IMR-90 (cell line): Measurements from ENCODE around the gene CLCN5. TPM values are rescaled to one million over a fixed set of nuclear protein-coding genes. Genes with fewer than 3 reads are reported as not detected.

ENCODE experiments used
- ATAC-seq: fragments of 200-7000 bp; cut with Tn5 transposase; 2 replicates; pipeline ENCODE4 v1.9.1; 2020; ENCODE audit warnings: low read depth, mild to moderate bottlenecking, moderate library complexity
- BruUV-seq: library from RNA; stranded (reverse); fragments of 400-500 nt; replicated peaks from 2 replicates; lab custom pipeline; 2021; lab: Mats Ljungman, UMichigan
- CTCF ChIA-PET: fragments of 300-600 bp; formaldehyde crosslinking; extraction: SDS; loops from one replicate; lab custom pipeline; 2021; ENCODE audit warnings: antibody characterized with exemption; lab: Yijun Ruan, JAX
- POLR2A ChIA-PET: fragments of 300-600 bp; sonication (Branson Sonifier 250); formaldehyde crosslinking; loops from one replicate; lab custom pipeline; 2022; ENCODE audit warnings: antibody characterized with exemption; ENCODE audit not compliant: unreplicated experiment; lab: Charles Lee
- DNase-seq: peaks from one replicate; pipeline ENCODE4 v3.0.0; 2013
- H2AFZ ChIP-seq: replicated peaks from 2 replicates; pipeline ENCODE3; 2013; ENCODE audit warnings: low read length, mild to moderate bottlenecking; ENCODE audit not compliant: poor library complexity
- H2AK5ac ChIP-seq: 2 replicates; pipeline ENCODE4 v1.6.1; 2013; ENCODE audit warnings: low read depth, low read length, inconsistent platforms
- H2AK9ac ChIP-seq: replicated peaks from 2 replicates; pipeline ENCODE3; 2013; ENCODE audit warnings: mild to moderate bottlenecking, low read depth, low read length, moderate library complexity; ENCODE audit not compliant: poor library complexity
- H2BK120ac ChIP-seq: 2 replicates; pipeline ENCODE4 v1.6.1; 2013; ENCODE audit warnings: low read depth, low read length, inconsistent platforms
- H2BK15ac ChIP-seq: 3 replicates; pipeline ENCODE4 v1.6.1; 2013; ENCODE audit warnings: low read depth, low read length, inconsistent platforms
- H2BK20ac ChIP-seq: 2 replicates; pipeline ENCODE4 v1.6.1; 2013; ENCODE audit warnings: low read depth, mild to moderate bottlenecking, inconsistent platforms, low read length, moderate library complexity
- H2BK5ac ChIP-seq: 2 replicates; pipeline ENCODE4 v1.6.1; 2013; ENCODE audit warnings: mild to moderate bottlenecking, low read depth, low read length, inconsistent platforms; ENCODE audit not compliant: poor library complexity, severe bottlenecking
- H3K14ac ChIP-seq: replicated peaks from 2 replicates; pipeline ENCODE4 v1.6.1; 2013; ENCODE audit warnings: low read depth, low read length, inconsistent platforms
- H3K18ac ChIP-seq: 2 replicates; pipeline ENCODE4 v1.6.1; 2013; ENCODE audit warnings: low read depth, low read length, control low read depth
- H3K23ac ChIP-seq: 2 replicates; pipeline ENCODE4 v1.6.1; 2013; ENCODE audit warnings: low read depth, low read length, inconsistent platforms
- H3K27ac ChIP-seq: 2 replicates; pipeline ENCODE4 v1.5.1; 2013; ENCODE audit warnings: mild to moderate bottlenecking, control low read depth, low read length; ENCODE audit not compliant: insufficient read depth
- H3K27me3 ChIP-seq: 2 replicates; pipeline ENCODE4 v1.6.1; 2013; ENCODE audit warnings: low read length; ENCODE audit not compliant: control insufficient read depth, insufficient read depth
- H3K36me3 ChIP-seq: 2 replicates; pipeline ENCODE4 v1.6.1; 2013; ENCODE audit warnings: low read length, mixed read lengths; ENCODE audit not compliant: control insufficient read depth, insufficient read depth
- H3K4ac ChIP-seq: 2 replicates; pipeline ENCODE4 v1.6.1; 2013; ENCODE audit warnings: low read depth, low read length, inconsistent platforms
- H3K4me1 ChIP-seq: 2 replicates; pipeline ENCODE4 v1.6.1; 2013; ENCODE audit warnings: low read length, mixed read lengths; ENCODE audit not compliant: control insufficient read depth, insufficient read depth
- H3K4me2 ChIP-seq: 2 replicates; pipeline ENCODE4 v1.6.1; 2013; ENCODE audit warnings: low read depth, mild to moderate bottlenecking, control low read depth, low read length, moderate library complexity
- H3K4me3 ChIP-seq: 2 replicates; pipeline ENCODE4 v1.5.1; 2013; ENCODE audit warnings: low read depth, mild to moderate bottlenecking, control low read depth, low read length, moderate library complexity; ENCODE audit not compliant: insufficient read depth
- H3K56ac ChIP-seq: 2 replicates; pipeline ENCODE4 v1.6.1; 2013; ENCODE audit warnings: low read length, inconsistent platforms; ENCODE audit not compliant: insufficient read depth; ENCODE audit errors: extremely low read depth
- H3K79me1 ChIP-seq, 2 experiments: 2 replicates each; pipeline ENCODE4 v1.6.1; 2013; ENCODE audit warnings: low read length in 2 of 2, inconsistent platforms in 1 of 2, low read depth in 1 of 2
- H3K9ac ChIP-seq: 2 replicates; pipeline ENCODE4 v1.6.1; 2013; ENCODE audit warnings: low read depth, low read length, control low read depth
- H3K9me1 ChIP-seq: 2 replicates; pipeline ENCODE4 v1.6.1; 2013; ENCODE audit warnings: low read length, inconsistent platforms; ENCODE audit not compliant: insufficient read depth
- H3K9me3 ChIP-seq: 2 replicates; pipeline ENCODE4 v1.6.1; 2013; ENCODE audit warnings: low read length; ENCODE audit not compliant: control insufficient read depth, insufficient read depth
- H4K20me1 ChIP-seq: 2 replicates; pipeline ENCODE4 v1.6.1; 2013; ENCODE audit warnings: low read length, inconsistent platforms; ENCODE audit not compliant: insufficient read depth
- H4K5ac ChIP-seq: 2 replicates; pipeline ENCODE4 v1.6.1; 2013; ENCODE audit warnings: mild to moderate bottlenecking, low read depth, low read length, control low read depth
- H4K8ac ChIP-seq, 2 experiments: 2 replicates each; pipeline ENCODE4 v1.6.1; 2013; ENCODE audit warnings: low read depth in 2 of 2, low read length in 2 of 2, control low read depth in 1 of 2, inconsistent platforms in 1 of 2
- H4K91ac ChIP-seq: 2 replicates; pipeline ENCODE4 v1.6.1; 2013; ENCODE audit warnings: low read depth, low read length, inconsistent platforms; ENCODE audit not compliant: insufficient read depth
- BHLHE40 ChIP-seq: fragments of 150-350 bp; IDR thresholded peaks from 2 replicates; pipeline ENCODE4 v1.6.1; 2016; ENCODE audit warnings: mild to moderate bottlenecking, low read depth, low read length
- CEBPB ChIP-seq: IDR thresholded peaks from 2 replicates; pipeline ENCODE4 v1.6.1; 2012; ENCODE audit warnings: low read depth, low read length, improper control_type of control experiment
- CHD1 ChIP-seq: IDR thresholded peaks from 2 replicates; pipeline ENCODE4 v1.6.1; 2012; ENCODE audit warnings: low read depth, low read length, improper control_type of control experiment
- FOS ChIP-seq: fragments of 150-350 bp; IDR thresholded peaks from 2 replicates; pipeline ENCODE4 v1.6.1; 2016; ENCODE audit warnings: low read depth, low read length
- MAFK ChIP-seq: IDR thresholded peaks from 2 replicates; pipeline ENCODE4 v1.6.1; 2012; ENCODE audit warnings: low read depth, low read length, improper control_type of control experiment
- MAZ ChIP-seq: IDR thresholded peaks from 2 replicates; pipeline ENCODE4 v1.6.1; 2012; ENCODE audit warnings: low read depth, mild to moderate bottlenecking, low read length, improper control_type of control experiment, moderate library complexity, borderline replicate concordance
- MXI1 ChIP-seq: IDR thresholded peaks from 2 replicates; pipeline ENCODE4 v1.6.1; 2012; ENCODE audit warnings: low read depth, mild to moderate bottlenecking, low read length, moderate library complexity, borderline replicate concordance
- NFE2L2 ChIP-seq: fragments of 150-350 bp; IDR thresholded peaks from 2 replicates; pipeline ENCODE4 v1.6.1; 2016; ENCODE audit warnings: low read depth, mild to moderate bottlenecking, low read length
- POLR2A ChIP-seq: IDR thresholded peaks from 2 replicates; pipeline ENCODE4 v1.6.1; 2012; ENCODE audit warnings: mild to moderate bottlenecking, low read depth, low read length
- RAD21 ChIP-seq: IDR thresholded peaks from 2 replicates; pipeline ENCODE4 v1.6.1; 2012; ENCODE audit warnings: low read length, improper control_type of control experiment
- RCOR1 ChIP-seq: IDR thresholded peaks from 2 replicates; pipeline ENCODE4 v1.6.1; 2012; ENCODE audit warnings: mild to moderate bottlenecking, low read length, improper control_type of control experiment; ENCODE audit not compliant: insufficient replicate concordance
- RFX5 ChIP-seq: IDR thresholded peaks from 2 replicates; pipeline ENCODE4 v1.8.0; 2012; ENCODE audit warnings: low read depth, mild to moderate bottlenecking, low read length, moderate library complexity
- SMC3 ChIP-seq: fragments of 150-350 bp; IDR thresholded peaks from 2 replicates; pipeline ENCODE4 v1.6.1; 2016; ENCODE audit warnings: low read depth, mild to moderate bottlenecking, antibody characterized with exemption, low read length, moderate library complexity
- WGBS, 2 experiments: methylation state at CpG; one replicate each; pipeline versions ENCODE4 v1.1.5 to v1.1.7; 2013; ENCODE audit warnings: missing lambda C conversion rate in 2 of 2; ENCODE audit not compliant: insufficient read length in 1 of 2; ENCODE audit errors: extremely low coverage in 2 of 2; 5-methylcytosine and 5-hydroxymethylcytosine counted together
- dilution Hi-C: fragments of 300-500 bp; cut with HindIII; formaldehyde crosslinking; loops from one replicate; pipeline ENCODE4 v1.14.3; 2018; ENCODE audit warnings: low sequenced_read_pairs; ENCODE audit not compliant: unreplicated experiment
- in situ Hi-C: fragments of 300-500 bp; cut with MboI; formaldehyde crosslinking; loops from 3 replicates; pipeline ENCODE4 v1.14.3; 2019; ENCODE audit warnings: low sequenced_read_pairs, inconsistent platforms, mixed read lengths
- intact Hi-C: fragments of 100-400 bp; cut with micrococcal nuclease; formaldehyde crosslinking; loops from 2 replicates; pipeline ENCODE4 v1.10.0; 2022
- polyA plus RNA-seq, 3 experiments: library from polyadenylated mRNA; depleted of rRNA; stranded (reverse); fragments of >200 nt; gene quantifications; 2 replicates each; pipeline ENCODE4 v1.2.3, GENCODE V29; 2012; ENCODE audit warnings: low replicate concordance in 1 of 3
- total RNA-seq: library from RNA; depleted of rRNA; stranded (reverse); fragments of >200 nt; gene quantifications from 2 replicates; pipeline ENCODE4 v1.2.3, GENCODE V29; 2012
- TF ChIP-seq, protein P1 (sequence below): fragments of 150-350 bp; IDR thresholded peaks from 2 replicates; pipeline ENCODE4 v1.6.1; 2017; ENCODE audit warnings: mild to moderate bottlenecking, antibody characterized with exemption, low read length, low read depth
- TF ChIP-seq, protein P2 (sequence below): conservative IDR thresholded peaks from 2 replicates; pipeline ENCODE4 v1.5.1; 2012; ENCODE audit warnings: mild to moderate bottlenecking, low read depth, low read length, improper control_type of control experiment
- TF ChIP-seq, protein P3 (sequence below): fragments of 150-350 bp; IDR thresholded peaks from 2 replicates; pipeline ENCODE4 v1.6.1; 2016; ENCODE audit warnings: low read depth, mild to moderate bottlenecking, low read length, moderate library complexity, borderline replicate concordance

The CLCN5 gene
- total and polyA plus RNA-seq, 2 of the 4 experiments (the other 2 are of a cell fraction) = 1.4 to 5.9 TPM

DNA sequence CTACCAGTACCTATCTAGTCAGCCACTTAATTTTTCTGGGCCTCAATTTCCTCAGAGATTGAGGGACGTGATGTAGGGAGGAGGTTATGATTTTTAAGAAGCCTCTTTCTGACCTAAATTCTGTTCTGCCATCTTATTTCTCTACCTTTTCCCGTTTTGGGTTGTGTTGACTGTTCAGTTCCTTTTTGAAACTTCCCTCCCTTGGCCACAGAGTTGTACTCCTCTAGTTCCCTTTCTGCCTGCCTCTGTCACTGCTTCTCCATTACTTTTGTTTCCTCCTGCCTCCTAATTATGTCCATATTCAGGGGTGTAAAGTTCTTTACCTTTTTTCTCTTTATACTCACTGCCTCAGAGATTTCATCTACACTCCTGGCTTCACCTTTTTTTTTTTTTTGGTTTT lies 25.4 kb downstream of the CLCN5 start:
- dilution Hi-C loops (no loop called here), intact Hi-C loops (no loop called here), in situ Hi-C loops (no loop called here)
- Histone ChIP-seq H3K56ac (no peak overlapping the region), H3K27ac (no peak overlapping the region), H3K4me1 (no peaks in the 10 kb centered on the region), H3K4ac (no peak overlapping the region), H3K4me3 (no peak overlapping the region), H3K23ac (no peak overlapping the region), H3K36me3 (no peaks in the 10 kb centered on the region), H2BK15ac (no peak overlapping the region), H4K20me1 (no peaks in the 10 kb centered on the region), H2AK9ac (no peak overlapping the region), H2BK120ac (no peak overlapping the region), H2AK5ac (no peak overlapping the region), H3K9me1 (no peaks in the 10 kb centered on the region), H4K5ac (no peak overlapping the region), H3K9ac (no peak overlapping the region), H3K14ac (no peak overlapping the region), H3K79me1 (no peaks in the 10 kb centered on the region), H4K91ac (no peak overlapping the region), H2BK20ac (no peak overlapping the region), H2BK5ac (no peak overlapping the region), H3K4me2 (no peak overlapping the region), H2AFZ (no peak overlapping the region), H3K9me3 (no peaks in the 10 kb centered on the region), H3K18ac (no peak overlapping the region), H4K8ac (no peak overlapping the region), H3K27me3 (no peaks in the 10 kb centered on the region)
- CTCF ChIA-PET = no interaction called here
- TF ChIP-seq MXI1 = no peak
- TF ChIP-seq, protein P1, sequence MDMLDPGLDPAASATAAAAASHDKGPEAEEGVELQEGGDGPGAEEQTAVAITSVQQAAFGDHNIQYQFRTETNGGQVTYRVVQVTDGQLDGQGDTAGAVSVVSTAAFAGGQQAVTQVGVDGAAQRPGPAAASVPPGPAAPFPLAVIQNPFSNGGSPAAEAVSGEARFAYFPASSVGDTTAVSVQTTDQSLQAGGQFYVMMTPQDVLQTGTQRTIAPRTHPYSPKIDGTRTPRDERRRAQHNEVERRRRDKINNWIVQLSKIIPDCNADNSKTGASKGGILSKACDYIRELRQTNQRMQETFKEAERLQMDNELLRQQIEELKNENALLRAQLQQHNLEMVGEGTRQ = no peak
- no peak for TF ChIP-seq NFE2L2
- no peak for TF ChIP-seq MAZ
- no peak for TF ChIP-seq RAD21
- no peak for TF ChIP-seq SMC3
- no peak for TF ChIP-seq FOS
- no peak for TF ChIP-seq CHD1
- TF ChIP-seq RFX5 = no peak
- no peak for TF ChIP-seq CEBPB
- TF ChIP-seq, protein P2, sequence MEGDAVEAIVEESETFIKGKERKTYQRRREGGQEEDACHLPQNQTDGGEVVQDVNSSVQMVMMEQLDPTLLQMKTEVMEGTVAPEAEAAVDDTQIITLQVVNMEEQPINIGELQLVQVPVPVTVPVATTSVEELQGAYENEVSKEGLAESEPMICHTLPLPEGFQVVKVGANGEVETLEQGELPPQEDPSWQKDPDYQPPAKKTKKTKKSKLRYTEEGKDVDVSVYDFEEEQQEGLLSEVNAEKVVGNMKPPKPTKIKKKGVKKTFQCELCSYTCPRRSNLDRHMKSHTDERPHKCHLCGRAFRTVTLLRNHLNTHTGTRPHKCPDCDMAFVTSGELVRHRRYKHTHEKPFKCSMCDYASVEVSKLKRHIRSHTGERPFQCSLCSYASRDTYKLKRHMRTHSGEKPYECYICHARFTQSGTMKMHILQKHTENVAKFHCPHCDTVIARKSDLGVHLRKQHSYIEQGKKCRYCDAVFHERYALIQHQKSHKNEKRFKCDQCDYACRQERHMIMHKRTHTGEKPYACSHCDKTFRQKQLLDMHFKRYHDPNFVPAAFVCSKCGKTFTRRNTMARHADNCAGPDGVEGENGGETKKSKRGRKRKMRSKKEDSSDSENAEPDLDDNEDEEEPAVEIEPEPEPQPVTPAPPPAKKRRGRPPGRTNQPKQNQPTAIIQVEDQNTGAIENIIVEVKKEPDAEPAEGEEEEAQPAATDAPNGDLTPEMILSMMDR = no peak
- no peak for TF ChIP-seq RCOR1
- no peak for TF ChIP-seq BHLHE40
- TF ChIP-seq, protein P3, sequence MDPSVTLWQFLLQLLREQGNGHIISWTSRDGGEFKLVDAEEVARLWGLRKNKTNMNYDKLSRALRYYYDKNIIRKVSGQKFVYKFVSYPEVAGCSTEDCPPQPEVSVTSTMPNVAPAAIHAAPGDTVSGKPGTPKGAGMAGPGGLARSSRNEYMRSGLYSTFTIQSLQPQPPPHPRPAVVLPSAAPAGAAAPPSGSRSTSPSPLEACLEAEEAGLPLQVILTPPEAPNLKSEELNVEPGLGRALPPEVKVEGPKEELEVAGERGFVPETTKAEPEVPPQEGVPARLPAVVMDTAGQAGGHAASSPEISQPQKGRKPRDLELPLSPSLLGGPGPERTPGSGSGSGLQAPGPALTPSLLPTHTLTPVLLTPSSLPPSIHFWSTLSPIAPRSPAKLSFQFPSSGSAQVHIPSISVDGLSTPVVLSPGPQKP = no peak
- TF ChIP-seq POLR2A = no peak
- no peak for TF ChIP-seq MAFK
- no CpG with 5 or more reads among the region's 2 CpGs for WGBS, 2 experiments
- no peak for DNase-seq
- POLR2A ChIA-PET = no interaction called here
- ATAC-seq = no peak
- BruUV-seq = no TSS peak
